Fibroblast of skin of back (primary cell): ENCODE results near the gene TRPV4.

ENCODE experiments used
- DNase-seq: peaks from one replicate; pipeline ENCODE4 v3.0.0-alpha.2; 2013

Gene TRPV4

GRCh38 chr12:109804820-109805761, 28.1 kb downstream of the TRPV4 start:
- peak; percentile 48 for DNase-seq

- DNase-seq = no peak
These were observed 29.5 kb downstream of the TRPV4 start for GRCh38 chr12:109803678-109804077.

GRCh38 chr12:109802828-109803227, 30.4 kb downstream of the TRPV4 start:
- DNase-seq = no peak

GRCh38 chr12:109800536-109800935, 32.7 kb downstream of the TRPV4 start:
- DNase-seq = no peak

- DNase-seq = no peak
These were observed 34.5 kb downstream of the TRPV4 start for GRCh38 chr12:109798691-109799090.

- no peak for DNase-seq
These were observed 35.1 kb downstream of the TRPV4 start for GRCh38 chr12:109797905-109798669.

- DNase-seq = no peak
These were observed 37.1 kb downstream of the TRPV4 start for GRCh38 chr12:109796057-109796456.

GRCh38 chr12:109795023-109795422, 38.2 kb downstream of the TRPV4 start:
- DNase-seq = peak; percentile 42

GRCh38 chr12:109793826-109794501, 39.2 kb downstream of the TRPV4 start:
- DNase-seq = no peak

GRCh38 chr12:109793411-109793810, 39.8 kb downstream of the TRPV4 start:
- DNase-seq = no peak

- DNase-seq = no peak
These were observed 40.2 kb downstream of the TRPV4 start for GRCh38 chr12:109792992-109793391.

GRCh38 chr12:109789526-109790048, 43.6 kb downstream of the TRPV4 start:
- DNase-seq = no peak

GRCh38 chr12:109786799-109787198, 46.4 kb downstream of the TRPV4 start:
- no peak for DNase-seq

GRCh38 chr12:109785854-109786253, 47.3 kb downstream of the TRPV4 start:
- no peak for DNase-seq

- DNase-seq = no peak
These were observed 49.3 kb downstream of the TRPV4 start for GRCh38 chr12:109783965-109784244.

- no peak for DNase-seq
These were observed 49.8 kb downstream of the TRPV4 start for GRCh38 chr12:109783135-109783964.

GRCh38 chr12:109782326-109782703, 50.9 kb downstream of the TRPV4 start:
- no peak for DNase-seq

- no peak for DNase-seq
These were observed 51.4 kb downstream of the TRPV4 start for GRCh38 chr12:109781668-109782325.

- peak; percentile 11 for DNase-seq
These were observed 53.8 kb downstream of the TRPV4 start for GRCh38 chr12:109779382-109779781.

- no peak for DNase-seq
These were observed 54.5 kb downstream of the TRPV4 start for GRCh38 chr12:109778684-109779083.

GRCh38 chr12:109777544-109777943, 55.7 kb downstream of the TRPV4 start:
- peak; percentile 40 for DNase-seq

GRCh38 chr12:109776624-109777023, 56.6 kb downstream of the TRPV4 start:
- DNase-seq = no peak
